Activated B cell treated with CpG ODN at 0.5 μM for 24 hours (primary cell): ENCODE results near the gene SLC10A7. TPM values are rescaled to one million over a fixed set of nuclear protein-coding genes. Genes with fewer than 3 reads are reported as not detected.

ENCODE experiments used
- ATAC-seq: fragments of 200-7000 bp; cut with Tn5 transposase; one replicate; pipeline ENCODE4 v1.10.0; 2021; ENCODE audit warnings: low read depth, mild to moderate bottlenecking, moderate library complexity
- CTCF ChIA-PET: fragments of 350-600 bp; sonication (Branson Sonifier 250); formaldehyde crosslinking; loops from one replicate; lab custom pipeline; 2021; ENCODE audit warnings: antibody characterized with exemption; lab: Charles Lee
- POLR2A ChIA-PET: fragments of 350-600 bp; sonication (Branson Sonifier 250); formaldehyde crosslinking; loops from one replicate; lab custom pipeline; 2021; ENCODE audit warnings: antibody characterized with exemption; lab: Charles Lee
- DNase-seq: peaks from one replicate; pipeline ENCODE4 v3.0.0; 2022
- H3K27ac Mint-ChIP-seq: one replicate; pipeline ENCODE4 v1.8.0; 2020; ENCODE audit warnings: mixed read lengths
- H3K27me3 Mint-ChIP-seq: one replicate; pipeline ENCODE4 v1.8.0; 2021; ENCODE audit warnings: mixed read lengths
- H3K36me3 Mint-ChIP-seq: one replicate; pipeline ENCODE4 v1.8.0; 2021; ENCODE audit warnings: low read depth, mixed read lengths
- H3K4me1 Mint-ChIP-seq: one replicate; pipeline ENCODE4 v1.8.0; 2021; ENCODE audit warnings: mixed read lengths
- H3K4me3 Mint-ChIP-seq: one replicate; pipeline ENCODE4 v1.8.0; 2020; ENCODE audit warnings: mild to moderate bottlenecking, mixed read lengths
- H3K9me3 Mint-ChIP-seq: one replicate; pipeline ENCODE4 v1.8.0; 2020; ENCODE audit warnings: mixed read lengths
- intact Hi-C: fragments of 100-400 bp; cut with micrococcal nuclease; formaldehyde crosslinking; loops from one replicate; pipeline ENCODE4 v1.15.1; 2024
- total RNA-seq: library from RNA; stranded (reverse); gene quantifications from 2 replicates; pipeline ENCODE4 v1.2.3, GENCODE V29; 2022
- TF ChIP-seq, protein P1 (sequence below): fragments of 200-600 bp; IDR thresholded peaks from one replicate; pipeline ENCODE4 v1.8.0; 2022; ENCODE audit warnings: antibody characterized with exemption, mild to moderate bottlenecking

SLC10A7 gene
- total RNA-seq, 1 donor from 2014 or later: 16.3 TPM

DNA sequence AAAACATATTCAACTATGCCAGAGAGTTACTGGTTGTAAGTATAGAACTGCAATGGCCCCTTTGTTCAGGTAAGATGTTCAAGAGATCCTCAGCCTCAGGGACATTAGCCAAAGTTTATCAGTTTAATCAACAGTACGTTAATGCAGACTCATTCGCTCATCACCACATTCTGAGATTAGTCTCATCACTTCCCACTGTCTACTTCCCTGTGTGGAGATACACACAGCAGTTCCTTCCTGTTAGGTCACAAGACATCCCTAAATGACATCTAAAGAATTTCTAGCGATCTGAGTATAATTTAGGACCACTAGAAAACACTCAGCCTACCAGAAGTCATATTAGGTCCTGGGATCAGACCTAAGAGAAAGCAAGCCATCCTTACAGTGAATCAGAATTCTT is 10.4 kb downstream of the SLC10A7 start:
- ChIA-PET POLR2A (interaction anchor here (0.7 kb wide), 1 partner anchor 9 kb away, joined by 7 read pairs; no protein-coding TSS in a partner anchor), CTCF (no interaction called here)
- no peak overlapping the region for H3K27ac Mint-ChIP-seq
- no peak overlapping the region for H3K4me3 Mint-ChIP-seq
- DNase-seq (no peak), ATAC-seq (no peak)
- TF ChIP-seq, protein P1, sequence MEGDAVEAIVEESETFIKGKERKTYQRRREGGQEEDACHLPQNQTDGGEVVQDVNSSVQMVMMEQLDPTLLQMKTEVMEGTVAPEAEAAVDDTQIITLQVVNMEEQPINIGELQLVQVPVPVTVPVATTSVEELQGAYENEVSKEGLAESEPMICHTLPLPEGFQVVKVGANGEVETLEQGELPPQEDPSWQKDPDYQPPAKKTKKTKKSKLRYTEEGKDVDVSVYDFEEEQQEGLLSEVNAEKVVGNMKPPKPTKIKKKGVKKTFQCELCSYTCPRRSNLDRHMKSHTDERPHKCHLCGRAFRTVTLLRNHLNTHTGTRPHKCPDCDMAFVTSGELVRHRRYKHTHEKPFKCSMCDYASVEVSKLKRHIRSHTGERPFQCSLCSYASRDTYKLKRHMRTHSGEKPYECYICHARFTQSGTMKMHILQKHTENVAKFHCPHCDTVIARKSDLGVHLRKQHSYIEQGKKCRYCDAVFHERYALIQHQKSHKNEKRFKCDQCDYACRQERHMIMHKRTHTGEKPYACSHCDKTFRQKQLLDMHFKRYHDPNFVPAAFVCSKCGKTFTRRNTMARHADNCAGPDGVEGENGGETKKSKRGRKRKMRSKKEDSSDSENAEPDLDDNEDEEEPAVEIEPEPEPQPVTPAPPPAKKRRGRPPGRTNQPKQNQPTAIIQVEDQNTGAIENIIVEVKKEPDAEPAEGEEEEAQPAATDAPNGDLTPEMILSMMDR: no peak
- H3K9me3 Mint-ChIP-seq: no peaks in the 10 kb centered on the region
- H3K27me3 Mint-ChIP-seq: no peaks in the 10 kb centered on the region
- peaks cover under 1% of the 10 kb centered on the region for H3K4me1 Mint-ChIP-seq
- intact Hi-C loops: no loop called here
- H3K36me3 Mint-ChIP-seq: peaks cover 23% of the 10 kb centered on the region

DNA sequence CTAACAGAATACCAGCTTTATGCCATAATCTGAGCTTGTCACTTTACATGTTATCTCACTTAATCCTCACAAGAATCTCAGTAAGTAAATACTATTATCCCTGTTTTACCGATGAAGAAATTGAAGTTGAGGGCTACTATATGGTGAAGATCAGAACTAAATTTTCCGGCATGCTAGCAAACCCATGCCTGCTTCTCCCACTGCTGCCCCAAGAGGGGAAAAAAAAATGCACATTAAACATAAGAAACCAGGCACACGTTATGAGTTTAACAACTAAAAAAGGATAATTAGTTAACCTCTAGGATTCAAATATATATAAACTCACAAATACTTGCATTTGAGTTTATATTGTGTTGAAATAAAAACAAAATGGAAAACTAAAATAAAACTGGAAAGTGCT is 10.8 kb downstream of the SLC10A7 start:
- DNase-seq (no peak), ATAC-seq (no peak)
- intact Hi-C loops: no loop called here
- H3K27ac Mint-ChIP-seq: no peak overlapping the region
- H3K27me3 Mint-ChIP-seq: no peaks in the 10 kb centered on the region
- ChIA-PET POLR2A (no interaction called here), CTCF (no interaction called here)
- no peaks in the 10 kb centered on the region for H3K9me3 Mint-ChIP-seq
- H3K36me3 Mint-ChIP-seq: peaks cover 22% of the 10 kb centered on the region
- no peak overlapping the region for H3K4me3 Mint-ChIP-seq
- TF ChIP-seq, protein P1: no peak
- H3K4me1 Mint-ChIP-seq: peaks cover 2% of the 10 kb centered on the region

DNA sequence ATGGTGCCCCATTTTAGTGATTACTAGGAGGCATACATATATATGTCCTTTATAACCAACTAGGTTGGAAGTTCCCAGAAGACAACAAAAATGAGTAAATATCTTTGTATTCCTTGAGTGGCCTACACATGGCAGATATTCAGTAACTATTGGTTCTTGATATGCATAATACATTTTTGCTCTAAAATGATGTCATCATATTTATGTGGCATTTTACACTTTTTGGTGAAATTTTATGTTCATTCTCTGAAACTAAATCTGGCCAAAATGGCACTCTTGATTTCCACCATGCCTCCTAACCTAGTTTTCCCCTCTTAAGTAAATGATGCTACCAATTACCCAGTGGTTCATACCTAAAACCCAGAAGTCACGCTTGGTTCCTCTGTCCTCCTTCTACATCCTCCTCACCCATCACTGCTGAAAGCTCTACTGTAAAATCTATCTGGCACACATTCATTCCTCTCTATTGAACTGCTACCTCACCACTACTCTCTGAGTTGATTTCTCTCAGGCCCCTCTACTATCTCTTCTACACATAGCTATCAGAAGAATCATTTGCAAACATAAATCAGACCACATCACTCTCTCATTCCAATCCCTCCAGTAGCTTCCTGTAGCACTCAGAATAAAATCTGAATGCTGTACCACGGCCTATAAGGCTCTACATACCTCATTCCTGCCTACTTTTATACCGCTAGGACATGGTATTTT is 13.4 kb downstream of the SLC10A7 start:
- Mint-ChIP-seq H3K36me3 (peaks cover 15% of the 10 kb centered on the region), H3K27me3 (no peaks in the 10 kb centered on the region), H3K4me3 (no peak overlapping the region), H3K9me3 (no peaks in the 10 kb centered on the region), H3K4me1 (peaks cover 2% of the 10 kb centered on the region), H3K27ac (no peak overlapping the region)
- no peak for DNase-seq
- intact Hi-C loops: no loop called here
- POLR2A ChIA-PET: no interaction called here
- no peak for ATAC-seq
- TF ChIP-seq, protein P1: no peak
- CTCF ChIA-PET: no interaction called here

DNA sequence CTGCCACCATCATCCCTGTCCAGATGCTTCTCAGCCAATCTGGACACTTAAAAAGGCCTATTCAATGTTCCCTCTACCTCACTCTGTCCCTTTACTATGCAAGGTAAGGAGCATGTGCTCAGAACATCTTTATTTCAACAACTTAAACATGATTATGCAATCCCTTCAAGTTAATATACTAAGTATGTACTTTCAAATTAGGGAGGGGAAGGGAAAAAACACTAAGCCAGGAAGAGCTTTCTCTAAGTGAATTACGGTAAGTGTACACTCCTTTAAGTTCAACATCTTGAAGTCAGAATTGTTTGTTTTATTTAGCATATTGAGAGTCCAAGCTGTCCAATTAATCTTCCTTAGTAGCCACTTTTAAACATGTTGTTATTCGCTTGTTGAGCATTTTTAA is 14.1 kb downstream of the SLC10A7 start:
- intact Hi-C loops: no loop called here
- Mint-ChIP-seq H3K9me3 (no peaks in the 10 kb centered on the region), H3K4me1 (peaks cover 2% of the 10 kb centered on the region), H3K36me3 (peaks cover 20% of the 10 kb centered on the region), H3K27me3 (no peaks in the 10 kb centered on the region), H3K27ac (no peak overlapping the region), H3K4me3 (no peak overlapping the region)
- CTCF ChIA-PET: no interaction called here
- TF ChIP-seq, protein P1: no peak
- ATAC-seq (no peak), DNase-seq (no peak)
- POLR2A ChIA-PET: no interaction called here

DNA sequence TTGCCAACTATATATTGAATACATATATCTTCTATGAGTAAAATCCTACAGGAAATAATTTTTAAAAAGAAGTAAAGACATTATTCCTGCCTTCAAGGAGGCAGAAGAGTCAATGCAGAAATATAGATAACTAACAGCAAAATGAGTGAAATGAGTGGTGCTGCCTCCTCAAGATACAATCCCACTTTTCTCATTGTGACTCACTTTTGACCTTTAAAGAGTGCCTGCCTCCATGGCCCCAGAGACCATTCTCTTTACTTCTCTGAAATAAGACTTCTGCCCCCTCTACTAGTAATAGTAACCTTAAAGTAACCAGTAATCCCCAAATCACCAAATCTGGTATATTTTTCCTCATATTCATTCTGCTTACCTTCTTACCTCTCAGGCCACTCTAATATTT is 15.5 kb downstream of the SLC10A7 start:
- Mint-ChIP-seq H3K9me3 (no peaks in the 10 kb centered on the region), H3K27ac (no peak overlapping the region), H3K4me3 (no peak overlapping the region), H3K4me1 (peaks cover 2% of the 10 kb centered on the region), H3K36me3 (peaks cover 23% of the 10 kb centered on the region), H3K27me3 (no peaks in the 10 kb centered on the region)
- ChIA-PET CTCF (no interaction called here), POLR2A (no interaction called here)
- no peak for ATAC-seq
- DNase-seq: no peak
- TF ChIP-seq, protein P1: no peak
- intact Hi-C loops: no loop called here
